Chondrocyte (in vitro differentiated cells): ENCODE data around the gene MCOLN2. TPM values are rescaled to one million over a fixed set of nuclear protein-coding genes. Genes with fewer than 3 reads are reported as not detected.

Experiments
- DNase-seq: peaks from one replicate; pipeline ENCODE4 v3.0.0; 2021; ENCODE audit warnings: mixed read lengths, low spot score
- H3K27ac Mint-ChIP-seq: one replicate; pipeline ENCODE4 v1.8.0; 2021; ENCODE audit warnings: mild to moderate bottlenecking, moderate library complexity, mixed read lengths; ENCODE audit not compliant: unreplicated experiment
- H3K27me3 Mint-ChIP-seq: 2 replicates; pipeline ENCODE4 v1.8.0; 2021; ENCODE audit warnings: low read depth, mixed read lengths
- H3K36me3 Mint-ChIP-seq: 2 replicates; pipeline ENCODE4 v1.8.0; 2021; ENCODE audit warnings: low read depth, mixed read lengths
- H3K4me1 Mint-ChIP-seq: 2 replicates; pipeline ENCODE4 v1.8.0; 2021; ENCODE audit warnings: low read depth, mild to moderate bottlenecking, mixed read lengths
- H3K4me3 Mint-ChIP-seq: one replicate; pipeline ENCODE4 v1.8.0; 2021; ENCODE audit warnings: mild to moderate bottlenecking, moderate library complexity, mixed read lengths; ENCODE audit not compliant: unreplicated experiment
- H3K9me3 Mint-ChIP-seq: 2 replicates; pipeline ENCODE4 v1.8.0; 2021; ENCODE audit warnings: low read depth, mixed read lengths
- total RNA-seq: library from RNA; stranded (reverse); gene quantifications from 3 replicates; pipeline ENCODE4 v1.2.1, GENCODE V29; 2021
- TF ChIP-seq, protein P1 (sequence below): fragments of 200-600 bp; sonication (generic); IDR thresholded peaks from 2 replicates; pipeline ENCODE4 v1.5.0; 2021; ENCODE audit warnings: antibody characterized with exemption, mild to moderate bottlenecking, moderate library complexity

MCOLN2 gene
- total RNA-seq, 1 donor from 2014 or later = not detected

DNA sequence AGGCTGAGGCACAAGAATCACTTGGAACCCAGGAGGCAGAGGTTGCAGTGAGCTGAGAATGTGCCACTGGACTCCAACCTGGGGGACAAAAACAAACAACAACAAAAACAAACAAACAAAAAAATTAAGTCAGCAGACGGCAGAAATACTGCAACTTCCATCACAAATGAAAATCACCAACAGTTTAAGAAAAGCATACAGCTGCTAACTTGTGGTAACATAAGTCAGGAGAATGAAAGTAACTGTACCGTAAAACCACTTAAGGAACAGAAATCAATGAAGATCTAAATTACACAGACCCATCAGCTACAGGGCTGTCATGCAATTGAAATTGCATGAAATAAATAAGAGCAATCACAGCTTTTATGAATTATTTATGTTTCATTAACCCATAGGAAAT lies 25.0 kb downstream of the MCOLN2 start:
- H3K27me3 Mint-ChIP-seq = peaks cover 24% of the 10 kb centered on the region
- H3K4me1 Mint-ChIP-seq = peaks cover 9% of the 10 kb centered on the region
- TF ChIP-seq, protein P1, sequence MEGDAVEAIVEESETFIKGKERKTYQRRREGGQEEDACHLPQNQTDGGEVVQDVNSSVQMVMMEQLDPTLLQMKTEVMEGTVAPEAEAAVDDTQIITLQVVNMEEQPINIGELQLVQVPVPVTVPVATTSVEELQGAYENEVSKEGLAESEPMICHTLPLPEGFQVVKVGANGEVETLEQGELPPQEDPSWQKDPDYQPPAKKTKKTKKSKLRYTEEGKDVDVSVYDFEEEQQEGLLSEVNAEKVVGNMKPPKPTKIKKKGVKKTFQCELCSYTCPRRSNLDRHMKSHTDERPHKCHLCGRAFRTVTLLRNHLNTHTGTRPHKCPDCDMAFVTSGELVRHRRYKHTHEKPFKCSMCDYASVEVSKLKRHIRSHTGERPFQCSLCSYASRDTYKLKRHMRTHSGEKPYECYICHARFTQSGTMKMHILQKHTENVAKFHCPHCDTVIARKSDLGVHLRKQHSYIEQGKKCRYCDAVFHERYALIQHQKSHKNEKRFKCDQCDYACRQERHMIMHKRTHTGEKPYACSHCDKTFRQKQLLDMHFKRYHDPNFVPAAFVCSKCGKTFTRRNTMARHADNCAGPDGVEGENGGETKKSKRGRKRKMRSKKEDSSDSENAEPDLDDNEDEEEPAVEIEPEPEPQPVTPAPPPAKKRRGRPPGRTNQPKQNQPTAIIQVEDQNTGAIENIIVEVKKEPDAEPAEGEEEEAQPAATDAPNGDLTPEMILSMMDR = no peak
- H3K4me3 Mint-ChIP-seq = no peak overlapping the region
- no peaks in the 10 kb centered on the region for H3K36me3 Mint-ChIP-seq
- peaks cover 2% of the 10 kb centered on the region for H3K9me3 Mint-ChIP-seq
- DNase-seq = no peak
- no peak overlapping the region for H3K27ac Mint-ChIP-seq

GRCh38 chr1:84969489-84970250 lies 27.2 kb downstream of the MCOLN2 start:
- Mint-ChIP-seq H3K36me3 (no peaks in the 10 kb centered on the region), H3K27ac (no peak overlapping the region), H3K27me3 (peaks cover 10% of the 10 kb centered on the region), H3K4me3 (no peak overlapping the region), H3K9me3 (no peaks in the 10 kb centered on the region), H3K4me1 (peaks cover 9% of the 10 kb centered on the region)
- TF ChIP-seq, protein P1 = no peak
- no peak for DNase-seq

- H3K9me3 Mint-ChIP-seq = no peaks in the 10 kb centered on the region
- no peak for DNase-seq
- TF ChIP-seq, protein P1 = no peak
- H3K4me1 Mint-ChIP-seq = peaks cover 9% of the 10 kb centered on the region
- H3K27me3 Mint-ChIP-seq = peaks cover 8% of the 10 kb centered on the region
- no peaks in the 10 kb centered on the region for H3K36me3 Mint-ChIP-seq
- H3K27ac Mint-ChIP-seq = no peak overlapping the region
- H3K4me3 Mint-ChIP-seq = no peak overlapping the region
Measured at GRCh38 chr1:84968865-84969264, 28.0 kb downstream of the MCOLN2 start.

DNA sequence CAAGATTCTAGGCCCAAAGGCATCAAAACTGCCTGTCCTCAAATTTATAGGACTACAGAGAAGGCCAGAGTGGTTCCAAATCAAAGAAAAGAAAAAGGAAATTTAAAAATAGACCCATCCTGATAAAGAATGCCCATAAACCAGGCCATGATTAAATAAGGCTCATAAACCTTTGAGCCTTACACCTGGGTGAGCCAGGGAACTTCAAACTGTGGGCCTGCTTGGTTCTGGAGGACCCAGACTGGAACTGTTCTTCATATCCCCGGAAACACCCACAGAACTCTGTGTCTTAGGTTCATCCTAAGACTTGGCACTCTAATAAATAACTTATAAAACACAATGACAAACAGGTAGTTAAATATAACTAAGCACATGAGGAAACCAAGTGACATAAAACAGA lies 28.8 kb downstream of the MCOLN2 start:
- DNase-seq = no peak
- Mint-ChIP-seq H3K27me3 (peaks cover 8% of the 10 kb centered on the region), H3K9me3 (no peaks in the 10 kb centered on the region), H3K4me3 (no peak overlapping the region), H3K36me3 (no peaks in the 10 kb centered on the region), H3K27ac (no peak overlapping the region), H3K4me1 (peaks cover 9% of the 10 kb centered on the region)
- TF ChIP-seq, protein P1 = no peak

- H3K27me3 Mint-ChIP-seq = peaks cover 8% of the 10 kb centered on the region
- no peaks in the 10 kb centered on the region for H3K36me3 Mint-ChIP-seq
- peaks cover 5% of the 10 kb centered on the region for H3K4me1 Mint-ChIP-seq
- no peak for DNase-seq
- H3K9me3 Mint-ChIP-seq = no peaks in the 10 kb centered on the region
- no peak overlapping the region for H3K27ac Mint-ChIP-seq
- no peak overlapping the region for H3K4me3 Mint-ChIP-seq
- TF ChIP-seq, protein P1 = no peak
Measured at GRCh38 chr1:84967666-84968065, 29.2 kb downstream of the MCOLN2 start.
